Smooth muscle cell of the brain vasculature (primary cell): ENCODE data around the gene PTPN14.

Experiments
- DNase-seq: peaks from one replicate; pipeline ENCODE4 v3.0.0-alpha.2; 2012; ENCODE audit warnings: low read depth, low spot score

PTPN14 gene

GRCh38 chr1:214310777-214311690 lies 240.4 kb downstream of the PTPN14 start:
- no peak for DNase-seq

DNA sequence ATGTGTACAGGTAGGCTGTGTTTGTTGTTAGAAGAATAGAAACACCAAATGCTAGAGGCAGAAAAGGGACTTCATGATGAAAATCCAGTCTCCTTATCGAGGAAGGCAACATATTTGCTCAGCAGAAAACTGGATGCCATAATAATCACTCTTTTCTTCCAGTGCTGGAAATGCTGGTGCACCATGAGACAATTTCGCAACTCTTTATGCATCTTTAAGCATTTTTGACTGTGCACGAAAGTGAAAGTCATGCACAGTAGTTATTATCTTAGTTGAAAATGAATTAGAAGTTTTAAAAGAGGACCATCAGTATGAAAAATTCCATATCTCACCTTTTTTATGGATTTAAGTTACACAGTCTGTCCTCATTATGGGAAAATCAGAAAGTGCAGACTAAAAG lies 241.4 kb downstream of the PTPN14 start:
- no peak for DNase-seq

DNA sequence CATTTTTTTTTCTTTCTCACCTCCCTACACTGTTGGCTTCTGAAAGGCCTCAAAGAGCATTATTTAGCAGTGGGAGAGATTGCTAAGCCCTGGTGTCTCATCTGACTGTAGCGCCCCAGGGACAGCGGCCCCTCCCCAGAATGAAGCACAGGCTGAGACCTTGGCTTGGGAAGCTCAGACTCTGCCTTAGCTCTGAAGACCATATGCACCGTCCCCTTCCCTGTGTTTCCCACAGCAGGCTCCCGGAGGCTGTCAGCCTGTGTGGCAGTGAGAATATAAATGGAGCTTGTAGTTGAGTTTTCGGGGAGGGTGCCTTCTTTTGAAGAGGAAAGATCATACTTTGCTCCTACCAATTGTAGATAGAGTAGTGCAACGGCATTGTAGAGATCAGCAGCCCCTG lies 245.1 kb downstream of the PTPN14 start:
- no peak for DNase-seq

DNA sequence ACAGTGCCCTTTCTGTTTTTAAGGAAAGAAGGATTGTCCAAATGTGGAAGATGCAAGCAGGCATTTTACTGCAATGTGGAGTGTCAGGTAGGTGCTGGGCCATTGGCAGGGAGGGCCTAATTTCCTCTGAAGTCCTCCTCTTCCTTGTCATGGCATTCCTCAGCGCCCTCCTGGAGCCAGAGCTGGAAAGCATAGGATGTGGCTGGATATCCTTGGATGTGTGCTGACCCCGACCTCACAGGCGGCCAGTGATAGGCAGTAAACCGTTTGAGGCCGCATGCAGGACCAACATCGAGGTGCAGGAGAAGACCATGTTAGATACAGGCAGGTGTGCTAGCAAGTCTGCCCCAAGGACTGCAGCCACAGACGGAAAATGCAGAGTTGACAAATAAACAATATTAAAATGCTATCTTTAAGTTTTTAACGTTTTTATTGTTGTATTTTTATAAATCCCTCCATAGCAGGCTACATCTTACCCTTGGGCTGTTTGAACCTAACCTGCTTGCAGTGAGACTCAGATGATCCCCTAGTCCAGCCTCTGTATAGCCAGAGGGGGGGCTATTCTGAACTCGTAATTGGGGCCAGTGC lies 246.1 kb downstream of the PTPN14 start:
- DNase-seq: no peak

GRCh38 chr1:214303141-214303930 lies 248.1 kb downstream of the PTPN14 start:
- no peak for DNase-seq

DNA sequence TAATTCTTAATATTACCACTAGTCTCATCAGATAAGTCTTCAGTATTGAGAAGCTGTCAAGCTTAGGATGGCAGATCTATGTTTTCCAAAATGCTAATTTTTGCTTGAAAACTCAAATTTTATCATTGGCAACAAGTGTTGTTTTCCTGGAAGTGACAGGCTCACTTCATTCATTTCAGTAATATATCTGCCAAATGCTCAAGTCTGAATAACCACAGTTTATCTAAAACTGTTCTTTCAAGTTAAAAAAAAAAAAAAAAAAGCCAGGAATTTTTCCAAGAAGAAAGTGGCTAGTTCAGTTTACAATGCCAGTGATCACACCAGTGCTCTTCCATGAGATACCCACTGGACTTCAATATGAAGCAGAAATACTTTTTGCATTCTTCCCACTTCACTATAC lies 249.9 kb downstream of the PTPN14 start:
- no peak for DNase-seq

- no peak for DNase-seq
These were observed 251.1 kb downstream of the PTPN14 start for GRCh38 chr1:214300149-214300780.
